UCSD-AML1 (cell line): Measurements from ENCODE around the gene STAT3.
"Not testable (repeated sequence)": the region's sequence is repeated elsewhere in the genome, so short reads cannot be mapped to it uniquely, and the experiment has no call there.

Experiments used
- DNase-seq: peaks from one replicate; lab custom pipeline; 2025; ENCODE audit not compliant: unreplicated experiment; lab: John Stamatoyannopoulos, UW

Gene STAT3

DNA sequence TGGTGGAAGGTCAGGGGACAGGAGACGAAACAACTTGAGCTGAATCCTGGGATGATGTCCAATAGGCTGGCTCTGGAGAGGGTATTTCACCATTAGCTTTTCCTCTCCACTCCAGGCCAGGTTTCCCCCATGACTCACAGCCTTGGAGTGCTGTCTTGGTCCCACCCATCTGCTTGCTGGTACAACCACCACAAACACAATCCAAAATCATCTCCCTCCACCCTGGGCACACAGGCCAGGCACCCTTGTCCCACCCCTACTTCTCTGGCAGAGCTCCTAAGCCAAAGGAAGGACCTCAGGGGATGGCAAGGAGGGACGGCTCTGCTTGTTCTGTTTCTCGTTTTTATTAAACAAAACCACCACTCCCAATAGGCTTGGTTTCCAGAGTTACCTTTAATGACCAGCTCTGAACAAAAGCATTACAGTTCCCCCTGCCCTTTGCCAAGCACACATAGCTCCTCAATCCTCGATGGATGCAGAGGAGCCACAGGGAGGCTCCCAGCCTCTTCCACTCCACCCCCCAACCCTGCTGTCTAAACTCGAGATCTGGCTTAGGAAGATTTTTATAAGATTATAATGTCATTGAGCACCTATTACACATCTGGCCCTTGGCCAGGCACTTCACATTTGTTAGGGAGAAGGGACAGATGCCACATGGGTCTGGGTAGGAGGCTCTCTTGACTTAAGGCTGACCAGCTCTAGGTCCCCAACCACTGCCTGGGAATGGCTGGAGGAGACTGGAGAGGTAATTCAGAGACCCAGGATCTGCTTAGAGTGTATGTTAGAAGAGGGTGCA, 21.5 kb upstream of the STAT3 start:
- DNase-seq: no peak

DNA sequence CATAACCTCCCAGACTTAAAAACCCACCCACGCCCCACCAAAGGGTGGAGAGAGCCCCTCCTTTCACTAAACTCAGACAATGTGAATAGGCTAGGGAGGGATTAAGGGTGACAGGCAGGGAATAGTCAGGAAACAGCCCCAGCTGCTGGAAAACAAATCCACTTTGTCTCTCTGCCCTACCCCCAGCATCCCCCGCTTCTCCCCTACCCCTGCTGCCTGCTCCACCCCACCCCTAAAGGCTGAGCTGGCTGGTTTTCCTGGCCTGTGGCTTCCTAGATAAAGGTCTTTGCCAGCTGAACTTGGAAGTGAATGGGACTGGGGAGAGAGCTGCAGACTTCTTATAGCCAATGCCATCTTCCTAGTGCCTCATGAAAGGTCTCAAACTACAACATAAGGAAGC, 19.8 kb upstream of the STAT3 start:
- DNase-seq: peak; percentile 41

DNA sequence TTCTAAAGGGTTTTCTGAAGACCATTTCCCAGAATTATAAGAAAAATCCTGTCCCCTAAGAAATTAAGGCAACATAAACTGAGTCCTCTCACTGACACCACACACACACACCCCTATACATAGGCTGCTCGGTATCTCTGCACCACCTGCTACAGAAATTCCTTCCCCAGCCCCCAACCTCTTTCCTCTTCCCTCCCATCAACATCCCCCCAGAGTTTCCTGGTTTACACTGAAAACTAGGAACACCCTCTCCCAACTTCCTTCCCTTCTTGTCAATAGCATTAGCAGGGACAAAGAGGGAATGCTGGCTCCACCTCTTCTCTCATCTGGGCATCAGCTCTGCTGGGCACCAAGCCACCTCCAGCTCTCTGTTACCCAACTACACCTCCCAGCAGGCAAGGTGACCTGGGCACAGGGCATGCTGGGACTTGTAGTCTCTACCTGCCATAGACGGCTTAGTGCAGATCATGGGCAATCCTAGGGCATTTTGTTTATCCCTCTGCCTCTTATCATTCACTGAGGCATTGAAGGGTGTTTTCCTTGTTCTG, 19.1 kb upstream of the STAT3 start:
- peak; percentile 44 for DNase-seq

DNA sequence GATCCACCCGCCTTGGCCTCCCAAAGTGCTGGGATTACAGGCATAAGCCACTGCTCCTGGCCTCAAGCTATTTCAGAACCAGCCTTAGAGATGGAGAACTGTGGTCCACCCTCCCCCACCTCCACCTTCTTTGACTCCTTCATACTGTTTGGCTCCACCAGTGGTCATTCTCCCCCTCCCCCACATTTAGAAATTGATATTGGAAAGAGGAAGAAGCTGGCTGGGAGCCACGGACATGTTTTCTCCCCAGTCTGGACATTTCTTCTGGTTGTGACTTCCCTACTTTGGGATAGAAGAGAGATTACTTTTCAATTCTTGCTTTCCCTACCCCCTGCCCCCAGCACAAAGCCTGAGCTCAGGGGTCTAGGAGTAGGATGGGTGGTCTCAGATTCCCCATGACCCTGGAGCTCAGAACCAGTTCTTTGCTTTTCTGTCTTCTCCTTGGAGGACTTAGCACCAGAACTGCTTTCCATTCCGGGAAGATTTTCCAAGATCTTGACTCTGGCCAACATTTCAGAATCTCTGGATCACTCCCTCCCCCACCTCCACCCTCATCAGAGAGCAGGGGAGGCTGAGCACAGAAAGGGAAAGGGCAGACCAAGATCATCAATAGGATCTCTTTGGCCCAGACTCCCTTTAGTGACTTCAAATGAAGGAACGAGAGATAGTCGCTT, 18.5 kb upstream of the STAT3 start:
- no peak for DNase-seq

DNA sequence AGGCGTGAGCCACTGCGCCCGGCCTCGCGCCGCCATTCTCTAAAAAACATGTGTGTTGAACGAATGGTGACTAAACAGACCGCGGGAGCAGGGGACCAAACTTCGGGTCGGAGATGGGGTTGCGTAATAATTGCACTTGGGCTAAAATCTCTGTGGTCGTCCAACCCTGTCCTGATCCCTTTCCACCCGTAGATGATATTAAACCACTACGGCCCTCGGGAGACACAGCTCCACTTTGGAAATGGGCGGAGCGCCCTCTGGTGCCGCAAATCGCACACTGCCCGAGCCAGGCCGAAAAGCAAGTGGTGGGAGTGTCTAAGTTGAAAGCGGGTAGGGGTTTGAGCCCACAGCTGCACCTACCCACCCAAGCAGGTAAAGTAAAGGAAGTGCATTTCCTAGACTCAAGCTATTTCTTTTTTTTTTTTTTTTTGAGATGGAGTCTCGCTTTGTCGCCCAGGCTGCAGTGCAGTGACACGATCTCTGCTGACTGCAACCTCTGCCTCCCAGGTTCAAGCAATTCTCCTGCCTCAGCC, 17.8 kb upstream of the STAT3 start:
- DNase-seq: peak; percentile 78

DNA sequence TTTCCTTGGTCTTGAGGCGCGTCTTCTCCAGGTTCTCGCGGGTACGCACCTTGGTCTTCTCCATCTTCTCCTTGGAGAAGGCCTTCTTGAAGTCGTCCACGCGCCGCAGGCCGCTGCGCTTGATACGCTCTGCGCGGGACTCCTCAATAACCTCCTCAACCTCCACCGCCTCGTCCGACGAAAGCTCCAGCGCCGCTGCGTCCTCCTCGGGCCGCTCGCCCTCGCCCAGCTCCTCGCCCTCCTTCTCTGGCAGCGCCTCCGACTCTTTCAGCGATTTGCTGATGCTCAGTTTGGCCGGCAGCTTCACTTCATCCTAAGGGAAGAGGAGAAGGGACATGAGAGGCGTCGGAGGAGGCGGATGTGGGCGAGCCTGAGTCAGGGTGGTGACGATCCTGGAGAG, 16.8 kb upstream of the STAT3 start:
- no peak for DNase-seq

DNA sequence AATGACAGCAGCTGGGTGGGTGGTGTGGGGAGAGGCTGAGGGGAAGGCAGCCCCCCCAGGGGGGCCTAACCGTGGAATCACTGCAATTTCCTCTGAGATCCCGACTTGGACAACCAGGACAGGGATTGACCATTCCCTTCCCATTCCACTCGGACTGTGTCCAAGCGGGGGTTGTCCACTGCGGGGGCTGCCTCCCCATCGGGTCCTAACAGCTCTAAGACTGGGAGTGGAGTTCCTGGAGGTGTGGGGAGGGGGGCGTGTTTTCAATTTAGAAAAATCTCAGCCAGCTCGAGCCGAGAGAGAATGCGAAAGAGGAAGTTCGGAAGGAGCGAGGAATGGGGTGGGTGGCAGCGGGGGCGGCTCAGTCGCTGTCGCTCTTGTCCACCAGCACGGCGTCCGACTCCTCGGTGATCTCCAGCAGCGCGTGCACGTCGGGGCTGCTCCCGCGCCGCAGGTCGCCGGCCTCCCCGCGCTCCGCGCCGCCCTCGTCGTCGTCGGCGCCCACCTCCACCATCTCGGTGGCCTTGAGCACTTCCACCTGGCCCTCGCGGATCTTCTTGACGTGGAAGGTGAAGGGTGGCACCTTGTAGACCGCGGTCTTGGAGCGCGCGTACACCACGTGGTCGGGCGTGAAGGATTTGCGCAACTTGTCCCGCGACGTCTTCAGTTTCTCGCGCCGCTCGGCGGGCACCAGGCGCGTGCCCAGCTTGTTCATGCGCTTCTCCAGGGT, 16.2 kb upstream of the STAT3 start:
- DNase-seq: no peak

DNA sequence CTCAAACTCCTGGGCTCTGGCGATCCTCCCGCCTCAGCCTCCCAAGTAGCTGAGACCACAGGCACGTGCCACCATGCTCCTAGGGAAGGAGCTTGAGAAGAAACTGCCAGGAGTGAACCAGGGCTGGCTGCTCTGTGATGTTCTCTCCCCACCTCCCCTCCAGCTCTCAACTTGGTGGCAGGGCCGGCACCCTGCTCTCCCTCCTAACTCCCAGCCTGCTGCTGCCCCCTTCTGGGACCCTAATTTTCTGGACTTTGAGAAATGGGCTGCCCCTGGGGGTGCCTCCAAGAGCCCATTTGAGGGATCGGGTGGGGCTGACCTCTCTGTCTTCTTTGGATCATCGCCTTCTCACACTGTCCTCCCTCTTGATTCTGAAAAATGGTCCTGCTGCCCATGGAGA, 14.9 kb upstream of the STAT3 start:
- DNase-seq: peak; percentile 24

DNA sequence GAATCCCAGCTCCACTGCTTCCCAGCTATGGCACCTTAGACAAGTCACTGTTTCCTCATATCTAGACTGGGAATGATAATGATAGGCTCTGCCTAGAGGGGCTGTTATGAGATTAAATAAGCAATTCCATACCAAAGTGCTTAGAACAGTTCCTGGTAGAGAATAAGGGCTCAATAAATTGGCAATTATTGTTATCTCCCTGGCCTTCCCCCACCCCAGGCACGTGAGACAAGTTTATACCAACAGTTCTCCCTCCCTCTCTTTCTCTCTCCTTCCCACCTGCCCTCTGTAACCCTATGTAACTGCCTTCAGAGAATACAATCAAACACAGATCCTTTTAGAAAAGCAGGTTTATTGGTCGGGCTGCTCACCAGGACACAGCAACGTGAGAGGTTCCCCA, 13.9 kb upstream of the STAT3 start:
- DNase-seq: no peak

DNA sequence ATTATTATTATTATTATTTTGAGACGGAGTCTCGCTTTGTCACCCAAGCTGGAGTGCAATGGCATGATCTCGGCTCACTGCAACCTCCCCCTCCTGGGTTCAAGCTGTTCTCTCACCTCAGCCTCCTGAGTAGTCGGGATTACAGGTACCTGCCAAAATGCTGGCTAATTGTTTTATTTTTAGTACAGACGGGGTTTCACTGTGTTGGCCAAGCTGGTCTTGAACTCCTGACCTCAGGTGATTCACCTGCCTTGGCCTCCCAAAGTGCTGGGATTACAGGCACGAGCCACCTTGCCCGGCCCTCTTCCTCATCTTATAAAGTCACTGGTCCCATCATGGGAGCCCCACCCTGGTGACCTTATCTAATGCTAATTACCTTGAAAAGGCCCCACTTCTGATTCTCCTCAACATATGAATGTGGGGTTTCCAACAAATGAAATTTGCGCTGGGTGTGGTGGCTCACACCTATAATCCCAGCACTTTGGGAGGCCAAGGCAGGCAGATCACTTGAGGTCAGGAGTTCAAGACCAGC, 12.7 kb upstream of the STAT3 start:
- DNase-seq: not testable (repeated sequence)

DNA sequence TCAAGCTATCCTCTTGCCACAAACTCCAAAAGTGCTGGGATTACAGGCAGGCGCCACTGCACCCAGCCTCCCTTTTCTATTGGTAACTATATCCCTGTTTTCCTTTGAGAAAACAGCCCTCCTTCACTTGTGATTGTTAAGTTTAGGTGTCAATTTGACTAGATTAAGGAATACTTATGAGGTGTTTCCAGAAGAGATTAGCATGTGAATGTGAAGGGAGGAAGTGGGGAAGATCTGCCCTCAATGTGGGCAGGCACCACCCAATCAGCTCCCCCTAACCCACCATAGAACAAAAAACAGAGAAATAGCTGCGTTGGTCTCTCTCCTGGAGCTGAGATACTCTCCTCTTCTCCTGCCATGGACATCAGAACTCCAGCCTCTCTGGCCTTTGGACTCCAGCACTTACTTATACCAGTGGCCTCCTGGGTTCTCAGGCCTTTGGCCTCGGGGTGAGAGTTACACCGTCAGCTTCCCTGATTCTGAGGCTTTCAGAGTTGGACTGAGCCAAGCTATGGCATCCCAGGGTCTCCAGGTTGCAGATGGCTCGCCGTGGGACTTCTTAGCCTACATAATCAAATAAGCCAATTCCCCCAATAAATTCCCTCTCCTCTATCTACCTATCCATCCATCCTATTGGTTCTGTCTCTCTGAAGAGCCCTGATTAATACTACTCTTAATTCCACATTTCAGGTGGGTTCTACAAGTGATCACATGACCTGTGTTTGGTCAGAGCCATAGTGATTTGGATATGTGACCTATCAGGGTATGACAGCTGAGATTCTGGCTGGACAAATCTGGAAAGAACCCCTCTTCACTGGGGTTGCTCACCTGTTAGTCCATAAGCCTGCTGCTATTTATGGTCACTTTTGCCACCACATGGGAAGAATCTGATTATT, 12.0 kb upstream of the STAT3 start:
- DNase-seq: no peak

DNA sequence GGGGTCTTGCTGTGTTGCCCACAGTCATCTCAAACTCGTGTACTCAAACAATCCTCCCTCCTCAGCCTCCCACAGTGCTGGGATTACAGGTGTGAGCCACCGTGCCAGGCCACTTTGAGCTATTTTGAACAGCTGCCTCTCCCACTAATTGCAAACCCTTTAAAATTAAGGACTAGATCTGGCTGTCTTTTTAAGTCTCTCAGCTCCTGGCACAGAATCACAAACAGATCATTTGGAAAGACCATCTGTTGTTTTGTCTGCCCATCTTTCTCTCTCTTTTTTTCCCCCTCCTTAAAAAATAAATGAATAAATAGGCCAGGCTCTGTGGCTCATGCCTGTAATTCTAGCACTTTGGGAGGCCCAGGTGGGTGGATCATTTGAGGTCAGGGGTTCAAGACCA, 10.9 kb upstream of the STAT3 start:
- DNase-seq: no peak

DNA sequence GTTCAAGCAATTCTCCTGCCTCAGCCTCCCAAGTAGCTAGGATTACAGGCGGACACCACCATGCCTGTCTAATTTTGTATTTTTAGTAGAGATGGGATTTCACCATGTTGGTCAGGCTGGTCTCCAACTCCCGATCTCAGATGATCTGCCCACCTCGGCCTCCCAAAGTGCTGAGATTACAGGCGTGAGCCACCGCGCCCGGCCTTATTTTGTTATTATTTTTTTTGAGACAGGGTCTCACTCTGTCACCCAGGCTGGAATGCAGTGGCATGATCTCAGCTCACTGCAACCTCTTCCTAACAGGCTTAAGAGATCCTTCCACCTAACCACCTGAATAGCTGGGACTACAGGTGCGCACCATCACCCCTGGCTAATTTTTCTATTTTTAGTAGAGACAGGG, 7.4 kb upstream of the STAT3 start:
- not testable (repeated sequence) for DNase-seq

DNA sequence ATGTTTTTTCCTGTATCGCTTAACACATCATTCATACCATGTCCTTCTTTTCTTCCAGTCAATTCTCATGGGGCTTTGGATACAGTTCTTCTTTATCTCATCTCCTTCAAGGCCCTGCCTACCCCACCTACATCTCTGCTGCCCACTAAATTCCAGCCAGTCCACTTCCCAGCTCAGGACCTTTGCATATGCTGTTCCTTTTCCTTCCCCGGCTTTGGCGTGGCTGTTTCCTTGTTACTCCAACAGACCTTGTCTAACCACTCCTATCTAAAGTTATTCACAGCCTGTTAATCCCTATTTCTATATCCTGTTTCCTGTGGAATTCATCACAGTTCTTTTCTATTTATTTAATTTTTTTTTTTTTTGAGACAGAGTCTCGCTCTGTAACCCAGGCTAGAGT, 6.6 kb upstream of the STAT3 start:
- DNase-seq: no peak

DNA sequence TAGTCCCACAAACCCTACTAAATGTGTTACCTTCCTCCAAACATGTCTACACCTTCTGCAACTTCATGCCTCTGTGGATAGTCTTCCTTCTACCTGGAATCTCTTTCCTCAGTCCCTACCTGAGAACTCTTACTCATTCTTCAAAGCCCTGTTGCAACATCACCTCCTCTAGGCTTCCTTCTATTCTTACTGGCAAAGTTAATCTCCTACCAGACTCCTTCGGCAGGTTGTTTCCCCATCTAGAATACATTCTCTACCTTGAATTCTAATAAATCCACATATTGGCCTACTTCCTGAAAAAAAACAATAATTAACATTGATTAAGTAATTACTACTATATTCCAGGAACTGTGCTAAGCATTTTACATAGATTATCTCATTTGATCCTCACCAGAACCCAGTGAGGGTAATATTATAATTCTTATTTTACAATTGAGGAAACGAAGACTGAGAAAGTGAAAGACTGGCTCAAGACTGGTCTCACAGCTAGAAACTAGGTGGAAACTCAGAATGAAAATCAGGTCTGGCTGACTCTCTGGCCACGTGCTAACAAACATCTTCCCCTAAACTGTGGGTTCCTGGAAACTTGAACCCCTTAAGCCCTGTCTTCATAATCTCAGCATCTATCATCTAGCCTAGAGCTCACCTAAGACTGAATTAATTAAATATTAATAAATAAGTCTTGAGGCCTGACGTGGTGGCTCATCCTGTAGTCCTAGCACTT, 4.6 kb upstream of the STAT3 start:
- no peak for DNase-seq

DNA sequence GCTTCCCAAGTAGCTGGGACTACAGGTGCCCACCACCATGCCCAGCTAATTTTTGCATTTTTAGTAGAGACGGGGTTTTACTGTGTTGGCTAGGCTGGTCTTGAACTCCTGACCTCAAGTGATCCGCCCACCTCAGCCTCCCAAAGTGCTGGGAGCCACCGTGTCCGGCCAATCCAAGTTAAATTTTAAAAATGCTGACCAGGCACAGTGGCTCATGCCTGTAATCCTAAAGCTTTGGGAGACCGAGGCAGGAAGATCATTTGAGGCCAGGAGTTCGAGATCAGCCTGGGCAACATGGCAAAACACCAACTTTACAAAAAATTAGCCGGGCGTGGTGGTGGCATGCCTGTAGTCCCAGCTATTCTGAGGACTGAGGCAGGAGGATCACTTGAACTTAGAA, 3.2 kb upstream of the STAT3 start:
- DNase-seq: not testable (repeated sequence)

DNA sequence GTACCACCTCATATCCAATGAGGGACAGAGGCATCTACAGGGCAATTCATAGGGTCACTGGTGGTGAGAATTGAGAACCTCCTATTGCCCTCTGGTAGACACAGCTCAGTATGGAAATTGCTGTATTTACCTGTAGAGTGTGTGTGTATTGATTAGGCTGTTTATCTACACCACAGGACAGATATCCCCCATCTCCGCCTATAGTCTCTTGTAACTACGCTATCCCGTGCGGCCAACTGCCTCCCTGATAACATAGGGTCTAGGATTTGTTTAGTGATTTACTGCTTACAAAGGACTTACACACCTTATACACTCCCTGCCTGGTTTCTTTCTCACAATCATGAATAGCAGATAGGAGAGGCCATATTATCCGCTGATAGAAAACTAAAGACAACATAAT, 1.7 kb upstream of the STAT3 start:
- DNase-seq: no peak

DNA sequence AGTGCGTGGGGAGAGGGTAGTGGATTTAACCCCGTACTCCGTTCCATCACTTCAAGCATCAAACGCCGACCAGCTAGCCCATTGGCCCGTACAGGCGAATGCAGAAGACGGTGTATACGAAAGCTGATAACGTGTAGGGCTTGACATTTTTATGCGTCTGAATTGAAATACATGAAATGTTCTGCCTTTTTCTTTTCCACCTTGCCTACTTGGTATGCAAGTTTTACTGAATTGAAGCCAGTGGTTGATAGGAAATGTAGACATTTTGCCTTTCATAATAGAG, 834 bp upstream of the STAT3 start:
- DNase-seq: no peak

DNA sequence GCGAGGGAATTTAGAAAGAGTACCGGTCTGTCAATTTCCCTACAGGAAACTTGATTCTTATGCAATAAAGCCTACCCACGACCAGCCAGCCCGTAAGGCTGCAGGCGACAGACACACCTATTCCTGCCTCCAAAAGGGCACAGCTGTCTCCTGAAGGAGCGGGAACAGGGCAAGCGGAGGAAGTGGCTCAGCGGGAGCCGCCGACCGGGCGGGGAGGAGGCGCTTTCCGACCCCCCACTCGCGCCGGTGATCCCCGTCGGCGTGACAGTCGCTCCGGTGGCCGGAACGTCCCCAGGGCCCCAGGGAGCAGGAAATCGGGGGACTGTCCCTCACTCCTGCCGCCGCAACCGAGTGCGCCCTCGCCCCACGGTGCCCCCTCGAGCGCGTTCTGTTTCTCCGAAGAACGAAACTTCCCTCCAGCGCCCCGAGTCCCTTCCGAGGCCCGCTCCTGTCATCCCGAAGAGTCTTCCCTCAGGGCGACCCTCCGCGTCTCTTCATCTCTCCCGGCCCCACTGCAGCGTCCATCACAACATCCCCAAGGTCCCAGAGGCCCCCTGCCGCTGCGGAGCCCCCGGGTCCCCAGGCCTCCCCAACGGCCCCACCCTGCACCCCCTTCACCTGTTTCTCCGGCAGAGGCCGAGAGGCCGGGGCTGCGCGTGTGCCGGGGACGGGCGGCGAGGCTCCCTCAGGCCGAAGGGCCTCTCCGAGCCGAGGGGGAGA, 421 bp downstream of the STAT3 start:
- peak; percentile 50 for DNase-seq
